ENCODE measurements around the gene PTPRQ.

Gene PTPRQ

GRCh38 chr12:80443974-80444666 lies at the start of gene PTPRQ:
Gene PTPRQ (plus strand): TSS chr12:80444235. CDS start chr12:80444346, 111 bp downstream.
- DNase-seq (ENCODE audit: low read depth), result no peak
- H3K4me3 ChIP-seq (ENCODE audit: low read depth, low read length), result no peak within 1 kb of the TSS
- TF ChIP-seq CTCF (IDR thresholded peaks at IDR 0.05; ENCODE audit: low read depth, low read length), result no peak
- no peak for TF ChIP-seq MYC (IDR thresholded peaks at IDR 0.05; ENCODE audit: low read depth, low read length)
- no peak for TF ChIP-seq MAX (IDR thresholded peaks at IDR 0.05; ENCODE audit: low read depth, low read length)
- TF ChIP-seq POLR2A (IDR thresholded peaks at IDR 0.05; ENCODE audit: extremely low read depth, insufficient read length), result no peak

- TF ChIP-seq MYC (IDR thresholded peaks at IDR 0.05; ENCODE audit: low read depth, low read length) (no peak), CTCF (IDR thresholded peaks at IDR 0.05; ENCODE audit: low read depth, low read length) (no peak), POLR2A (IDR thresholded peaks at IDR 0.05; ENCODE audit: extremely low read depth, insufficient read length) (no peak), MAX (IDR thresholded peaks at IDR 0.05; ENCODE audit: low read depth, low read length) (no peak)
- no peak for DNase-seq (ENCODE audit: low read depth)
- H3K4me3 ChIP-seq (ENCODE audit: low read depth, low read length), result no peak overlapping the region
Observed at GRCh38 chr12:80400571-80400991, 43.5 kb upstream of the PTPRQ start.

- H3K4me3 ChIP-seq (ENCODE audit: low read depth, low read length), result no peak overlapping the region
- no peak for DNase-seq (ENCODE audit: low read depth)
- TF ChIP-seq POLR2A (IDR thresholded peaks at IDR 0.05; ENCODE audit: extremely low read depth, insufficient read length) (no peak), MAX (IDR thresholded peaks at IDR 0.05; ENCODE audit: low read depth, low read length) (no peak), CTCF (IDR thresholded peaks at IDR 0.05; ENCODE audit: low read depth, low read length) (no peak)
Observed at GRCh38 chr12:80401191-80401590, 42.8 kb upstream of the PTPRQ start.

- DNase-seq (ENCODE audit: low read depth), result no peak
- no peak overlapping the region for H3K4me3 ChIP-seq (ENCODE audit: low read depth, low read length)
- no peak for TF ChIP-seq POLR2A (IDR thresholded peaks at IDR 0.05; ENCODE audit: extremely low read depth, insufficient read length)
- no peak for TF ChIP-seq MAX (IDR thresholded peaks at IDR 0.05; ENCODE audit: low read depth, low read length)
- no peak for TF ChIP-seq MYC (IDR thresholded peaks at IDR 0.05; ENCODE audit: low read depth, low read length)
- no peak for TF ChIP-seq CTCF (IDR thresholded peaks at IDR 0.05; ENCODE audit: low read depth, low read length)
Observed at GRCh38 chr12:80404629-80405028, 39.4 kb upstream of the PTPRQ start.

- no peak for DNase-seq (ENCODE audit: low read depth)
- no peak overlapping the region for H3K4me3 ChIP-seq (ENCODE audit: low read depth, low read length)
- TF ChIP-seq POLR2A (IDR thresholded peaks at IDR 0.05; ENCODE audit: extremely low read depth, insufficient read length) (no peak), CTCF (IDR thresholded peaks at IDR 0.05; ENCODE audit: low read depth, low read length) (no peak), MYC (IDR thresholded peaks at IDR 0.05; ENCODE audit: low read depth, low read length) (no peak), MAX (IDR thresholded peaks at IDR 0.05; ENCODE audit: low read depth, low read length) (no peak)
Observed at GRCh38 chr12:80406253-80406652, 37.8 kb upstream of the PTPRQ start.
